ENCODE data around the gene TEX29.

DNA sequence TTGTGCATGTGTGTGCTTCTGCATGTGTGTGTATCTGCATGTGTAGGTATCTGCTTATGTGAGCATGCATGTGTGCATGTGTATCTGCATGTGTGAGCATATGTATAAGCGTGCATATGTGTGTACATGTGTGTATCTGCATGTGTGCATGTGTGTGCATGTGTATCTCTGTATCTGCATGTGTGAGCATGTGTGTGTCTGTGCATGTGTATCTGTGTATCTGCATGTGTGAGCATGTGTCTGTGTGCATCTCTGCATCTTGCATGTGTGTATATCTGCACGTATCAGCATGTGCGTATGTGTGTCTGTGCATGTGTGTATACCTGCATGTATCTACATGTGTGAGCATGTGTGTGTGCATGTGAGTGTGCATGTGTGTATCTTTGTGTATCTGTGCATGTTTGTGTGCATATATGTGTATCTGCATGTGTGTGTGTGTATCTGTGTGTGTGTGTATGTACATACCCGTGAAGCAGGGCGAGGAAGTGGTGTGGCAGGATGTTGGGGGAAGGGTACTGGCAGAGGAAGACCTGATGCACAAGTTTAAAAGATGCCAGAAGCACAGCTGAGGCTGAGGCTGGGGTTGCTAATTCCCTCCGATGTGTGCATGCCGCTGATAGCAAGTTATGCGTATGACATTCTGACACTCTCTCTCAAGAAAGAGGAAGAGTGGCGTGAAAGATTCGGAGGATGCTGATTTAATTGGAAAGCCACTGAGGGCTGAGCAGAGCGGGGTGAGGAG, 64.2 kb downstream of the TEX29 start:
- TF ChIP-seq, protein P1, sequence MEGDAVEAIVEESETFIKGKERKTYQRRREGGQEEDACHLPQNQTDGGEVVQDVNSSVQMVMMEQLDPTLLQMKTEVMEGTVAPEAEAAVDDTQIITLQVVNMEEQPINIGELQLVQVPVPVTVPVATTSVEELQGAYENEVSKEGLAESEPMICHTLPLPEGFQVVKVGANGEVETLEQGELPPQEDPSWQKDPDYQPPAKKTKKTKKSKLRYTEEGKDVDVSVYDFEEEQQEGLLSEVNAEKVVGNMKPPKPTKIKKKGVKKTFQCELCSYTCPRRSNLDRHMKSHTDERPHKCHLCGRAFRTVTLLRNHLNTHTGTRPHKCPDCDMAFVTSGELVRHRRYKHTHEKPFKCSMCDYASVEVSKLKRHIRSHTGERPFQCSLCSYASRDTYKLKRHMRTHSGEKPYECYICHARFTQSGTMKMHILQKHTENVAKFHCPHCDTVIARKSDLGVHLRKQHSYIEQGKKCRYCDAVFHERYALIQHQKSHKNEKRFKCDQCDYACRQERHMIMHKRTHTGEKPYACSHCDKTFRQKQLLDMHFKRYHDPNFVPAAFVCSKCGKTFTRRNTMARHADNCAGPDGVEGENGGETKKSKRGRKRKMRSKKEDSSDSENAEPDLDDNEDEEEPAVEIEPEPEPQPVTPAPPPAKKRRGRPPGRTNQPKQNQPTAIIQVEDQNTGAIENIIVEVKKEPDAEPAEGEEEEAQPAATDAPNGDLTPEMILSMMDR (IDR thresholded peaks at IDR 0.05), result no peak
- no peak for TF ChIP-seq POLR2AphosphoS5 (IDR thresholded peaks at IDR 0.05; ENCODE audit: insufficient read depth in 1 of 2, low read depth in 1 of 2)
- TF ChIP-seq POLR2A (IDR thresholded peaks at IDR 0.05), result no peak
